Hindlimb muscle (tissue), 1 donor: ENCODE measurements around the gene GET3. TPM values are rescaled to one million over a fixed set of nuclear protein-coding genes. Genes with fewer than 3 reads are reported as not detected.
"Not testable (repeated sequence)": the region's sequence is repeated elsewhere in the genome, so short reads cannot be mapped to it uniquely, and the experiment has no call there.

Experiments used
- DNase-seq: peaks from one replicate; pipeline ENCODE4 v3.0.0-alpha.2; 2013
- polyA plus RNA-seq: library from polyadenylated mRNA; unstranded; fragments of 120-200 nt; gene quantifications from one replicate; pipeline ENCODE4 v1.2.1, GENCODE V29; 2013; ENCODE audit not compliant: insufficient read length

The GET3 gene
- polyA plus RNA-seq, 1 donor, result 41.1 TPM

DNA sequence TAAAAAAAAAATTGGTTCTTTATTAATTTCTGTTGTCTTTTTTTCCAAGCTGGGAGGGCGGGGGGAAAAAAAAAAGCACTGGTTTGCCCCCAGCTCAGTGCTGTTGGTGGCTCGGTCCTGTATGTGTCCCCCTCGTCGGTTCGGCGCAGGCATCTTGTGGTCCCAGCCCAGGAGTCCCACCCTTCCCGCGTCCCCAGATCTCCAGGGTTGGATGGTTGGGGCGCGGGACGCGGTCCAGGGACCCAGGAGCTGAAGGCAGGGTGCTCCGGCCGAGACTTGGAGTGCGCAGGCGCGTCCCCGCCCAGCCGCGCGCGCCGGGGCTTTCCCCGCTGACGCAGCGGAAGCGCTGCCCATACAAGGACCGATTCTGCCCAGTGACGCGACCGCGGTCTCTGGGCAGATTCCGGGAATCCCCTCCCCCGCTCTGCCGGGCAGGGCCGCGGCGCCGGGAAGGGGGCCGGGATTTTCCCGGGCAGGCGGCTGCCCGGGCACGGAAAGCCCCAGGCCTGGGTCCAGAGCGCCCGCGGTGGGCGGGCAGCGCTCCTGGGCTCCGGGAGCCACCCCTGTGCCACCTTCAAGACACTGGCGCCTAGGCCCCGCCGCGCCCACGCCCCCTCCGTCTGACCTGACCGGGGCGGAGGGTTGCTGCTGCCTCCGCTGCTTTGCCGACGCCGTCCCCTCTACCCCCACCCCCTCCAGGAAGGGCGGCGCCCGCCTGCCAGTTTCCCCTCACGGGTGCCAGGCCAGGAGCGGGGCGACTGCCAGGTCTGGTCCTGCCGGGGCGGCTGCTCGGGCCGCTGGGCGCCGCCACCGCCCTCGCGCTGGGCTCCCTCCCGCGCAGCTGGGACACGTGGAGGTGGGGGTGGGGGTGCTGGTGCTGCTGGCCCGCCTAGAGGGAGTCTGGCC lies 56.2 kb downstream of the GET3 start:
- DNase-seq, result peak; percentile 97

DNA sequence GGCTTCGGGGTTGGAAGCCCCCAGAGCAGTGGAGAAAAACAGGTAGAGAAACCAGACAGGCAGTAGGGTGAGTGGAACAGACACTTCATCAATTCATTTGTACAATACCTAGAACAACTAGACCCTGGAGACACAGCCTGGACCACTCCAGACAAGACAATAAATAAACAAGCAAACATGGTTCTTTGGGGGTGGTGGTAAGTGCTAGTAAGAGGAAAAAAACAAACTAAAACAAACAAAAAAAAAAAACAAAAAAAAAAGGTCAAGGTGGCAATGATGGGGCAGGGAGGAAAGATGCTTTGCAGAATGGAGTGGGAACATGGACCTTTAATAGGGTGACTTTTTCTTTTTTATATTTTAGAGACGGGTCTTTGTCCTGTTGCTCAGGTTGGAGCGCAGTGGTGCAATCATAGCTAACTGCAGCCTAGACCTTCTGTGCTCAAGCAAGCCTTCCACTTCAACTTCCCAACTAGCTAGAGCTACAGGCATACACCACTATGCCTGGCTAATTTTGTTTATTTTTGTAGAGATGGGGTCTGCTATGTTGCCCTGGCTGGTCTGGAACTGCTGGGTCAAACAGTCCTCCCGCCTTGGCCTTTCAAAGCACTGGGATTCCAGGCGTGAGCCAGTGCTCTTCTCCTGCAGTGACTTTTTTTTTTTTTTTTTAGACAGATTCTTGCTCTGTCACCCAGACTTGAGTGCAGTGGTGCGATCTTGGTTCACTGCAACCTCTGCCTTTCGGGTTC lies 57.1 kb downstream of the GET3 start:
- DNase-seq, result no peak

DNA sequence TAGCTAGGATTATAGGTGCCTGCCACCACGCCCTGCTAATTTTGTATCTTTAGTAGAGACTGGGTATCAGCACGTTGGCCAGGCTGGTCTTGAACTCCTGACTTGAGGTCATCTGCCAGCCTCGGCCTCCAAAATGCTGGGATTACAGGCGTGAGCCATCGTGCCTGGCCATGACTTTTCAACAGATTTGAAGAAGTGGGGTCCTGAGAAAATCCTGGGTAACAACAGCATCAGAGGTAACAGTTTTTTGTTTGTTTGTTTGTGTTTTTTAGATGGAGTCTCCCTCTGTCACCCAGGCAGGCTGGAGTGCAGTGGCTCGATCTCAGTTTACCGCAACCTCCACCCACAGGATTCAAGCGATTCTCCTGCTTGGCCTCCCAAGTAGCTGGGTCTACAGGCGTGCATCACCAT lies 57.7 kb downstream of the GET3 start:
- DNase-seq, result no peak

DNA sequence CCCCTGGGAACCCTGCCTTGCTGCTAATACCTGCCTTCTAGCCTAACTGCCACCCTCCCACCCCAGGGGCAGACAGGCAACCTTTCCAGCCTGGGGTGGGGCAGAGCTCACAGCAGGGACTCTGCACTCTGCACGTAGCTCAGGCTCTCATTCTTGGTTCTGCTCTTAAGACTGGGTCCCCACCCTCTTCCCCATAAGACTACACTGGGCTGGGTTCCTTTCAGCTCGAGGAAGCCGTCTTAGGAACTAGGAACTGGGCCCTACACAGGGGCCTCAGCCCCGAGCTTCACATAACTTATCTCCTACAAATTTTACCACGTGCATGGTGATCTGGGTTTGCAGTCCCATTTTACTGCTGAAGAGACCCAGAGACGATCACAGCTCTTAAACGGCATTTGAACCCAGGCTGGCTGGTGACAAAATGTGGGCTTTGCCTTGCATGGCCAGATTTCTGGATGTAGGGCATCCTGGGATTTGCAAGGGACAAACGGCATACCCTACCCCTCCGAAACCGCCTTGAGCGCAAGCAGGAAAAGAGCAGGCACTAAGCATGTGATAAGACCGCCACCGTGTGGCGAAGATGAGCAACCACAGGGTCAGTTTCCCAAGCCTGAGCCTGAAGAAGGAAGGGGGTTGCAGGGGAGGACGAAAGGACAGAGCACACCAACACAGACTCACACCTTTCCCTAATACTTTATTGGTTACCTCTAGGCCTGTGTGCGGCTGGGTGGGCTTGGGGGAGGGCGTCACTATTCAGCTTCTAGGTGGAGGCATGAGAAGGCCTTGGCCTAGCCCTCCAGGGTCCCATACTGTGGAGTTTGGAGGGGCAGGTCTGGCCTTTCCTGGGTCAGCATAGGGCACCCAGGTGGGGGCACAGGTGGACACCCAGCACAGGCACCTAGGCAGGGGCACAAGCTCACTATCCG lies 59.1 kb downstream of the GET3 start:
- DNase-seq, result peak; percentile 85

DNA sequence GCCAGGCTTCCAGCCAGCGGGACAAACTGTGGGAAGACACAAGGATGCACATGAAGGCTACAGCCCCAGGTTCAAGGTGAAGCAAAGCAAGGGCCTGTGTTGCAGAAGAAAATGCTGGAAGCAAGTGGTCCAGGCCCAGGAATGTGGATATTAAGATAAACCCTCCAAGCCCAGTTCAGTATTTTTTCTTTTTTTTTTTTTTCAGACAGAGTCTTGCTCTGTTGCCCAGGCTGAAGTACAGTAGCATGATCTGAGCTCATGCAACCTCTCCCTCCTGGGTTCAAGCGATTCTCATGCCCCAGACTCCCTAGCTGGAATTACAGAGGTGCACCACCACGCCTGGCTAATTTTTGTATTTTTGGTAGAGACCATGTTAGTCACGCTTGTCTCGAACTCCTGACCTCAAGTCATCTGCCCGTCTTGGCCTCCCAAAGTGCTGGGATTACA lies 59.9 kb downstream of the GET3 start:
- DNase-seq, result no peak

DNA sequence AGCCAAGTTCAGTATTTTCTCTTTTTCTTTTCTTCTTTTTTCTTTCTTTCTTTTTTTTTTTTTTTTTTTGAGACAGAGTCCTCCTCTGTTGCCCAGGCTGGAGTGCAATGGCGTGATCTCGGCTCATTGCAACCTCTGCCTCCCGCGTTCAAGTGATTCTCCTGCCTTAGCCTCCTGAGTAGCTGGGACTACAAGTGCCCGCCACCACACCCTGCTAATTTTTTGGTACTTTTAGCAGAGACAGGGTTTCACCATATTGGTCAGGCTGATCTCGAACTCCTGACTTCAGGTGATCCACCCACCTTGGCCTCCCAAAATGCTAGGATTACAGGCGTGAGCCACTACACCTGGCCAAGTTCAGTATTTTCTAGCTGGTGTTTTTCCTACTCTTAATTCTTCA lies 60.3 kb downstream of the GET3 start:
- DNase-seq, result not testable (repeated sequence)

Other genes starting within 250 kb of the GET3 start
- 4.5 TPM for gene ZNF564, start 186.0 kb upstream of the GET3 start, polyA plus RNA-seq
- gene ZNF490, start 126.7 kb upstream of the GET3 start, polyA plus RNA-seq, result 3.8 TPM
- 13.3 TPM for gene ZNF791, start 126.6 kb upstream of the GET3 start, polyA plus RNA-seq
- 35.6 TPM for gene MAN2B1, start 70.8 kb upstream of the GET3 start, polyA plus RNA-seq
- 12.3 TPM for gene WDR83, start 70.7 kb upstream of the GET3 start, polyA plus RNA-seq
- gene DHPS, start 55.6 kb upstream of the GET3 start, polyA plus RNA-seq, result 73.4 TPM
- 0.65 TPM for gene GNG14, start 49.5 kb upstream of the GET3 start, polyA plus RNA-seq
- 5.2 TPM for gene FBXW9, start 40.9 kb upstream of the GET3 start, polyA plus RNA-seq
- 60.9 TPM for gene TNPO2, start 13.6 kb upstream of the GET3 start, polyA plus RNA-seq
- 191 TPM for gene TRIR, start 2.8 kb upstream of the GET3 start, polyA plus RNA-seq
- 0.09 TPM for gene BEST2, start 14.3 kb downstream of the GET3 start, polyA plus RNA-seq
- 30.2 TPM for gene HOOK2, start 38.1 kb downstream of the GET3 start, polyA plus RNA-seq
- 36.5 TPM for gene JUNB, start 54.0 kb downstream of the GET3 start, polyA plus RNA-seq
- gene PRDX2, start 64.3 kb downstream of the GET3 start, polyA plus RNA-seq, result 169 TPM
- gene THSD8, start 64.6 kb downstream of the GET3 start, polyA plus RNA-seq, result 2.2 TPM
- gene RNASEH2A, start 69.1 kb downstream of the GET3 start, polyA plus RNA-seq, result 21.9 TPM
- gene RTBDN, start 97.1 kb downstream of the GET3 start, polyA plus RNA-seq, result not detected
- gene MAST1, start 101.0 kb downstream of the GET3 start, polyA plus RNA-seq, result 0.27 TPM
- gene DNASE2, start 144.0 kb downstream of the GET3 start, polyA plus RNA-seq, result 10.9 TPM
- 0.88 TPM for gene KLF1, start 149.7 kb downstream of the GET3 start, polyA plus RNA-seq
- gene GCDH, start 153.7 kb downstream of the GET3 start, polyA plus RNA-seq, result 30.4 TPM
- gene SYCE2, start 181.8 kb downstream of the GET3 start, polyA plus RNA-seq, result 3.3 TPM
- 43.3 TPM for gene FARSA, start 196.2 kb downstream of the GET3 start, polyA plus RNA-seq
- 361 TPM for gene CALR, start 201.1 kb downstream of the GET3 start, polyA plus RNA-seq
- 156 TPM for gene RAD23A, start 208.4 kb downstream of the GET3 start, polyA plus RNA-seq
- gene GADD45GIP1, start 219.7 kb downstream of the GET3 start, polyA plus RNA-seq, result 48.4 TPM
- gene DAND5, start 232.1 kb downstream of the GET3 start, polyA plus RNA-seq, result 0.18 TPM